T-helper 1 cell (primary cell): Measurements from ENCODE around the gene ZNF862.
A peak's percentile ranks its signal among the peaks of the same experiment; 100 is the strongest.

Experiments used
- DNase-seq, 5 donors: peaks; one replicate each; pipeline ENCODE4 v3.0.0-alpha.2; 2012 to 2020

The ZNF862 gene

GRCh38 chr7:149811831-149812490 lies 26.2 kb upstream of the ZNF862 start:
- DNase-seq: no peak

GRCh38 chr7:149813254-149814035 lies 24.7 kb upstream of the ZNF862 start:
- DNase-seq: no peak

GRCh38 chr7:149814494-149814893 lies 23.7 kb upstream of the ZNF862 start:
- DNase-seq: no peak

- no peak for DNase-seq
Observed at GRCh38 chr7:149815121-149815520, 23.1 kb upstream of the ZNF862 start.

- DNase-seq: no peak
Observed at GRCh38 chr7:149815661-149816266, 22.4 kb upstream of the ZNF862 start.

- DNase-seq: no peak
Observed at GRCh38 chr7:149816267-149816751, 21.9 kb upstream of the ZNF862 start.

GRCh38 chr7:149816794-149817193 lies 21.4 kb upstream of the ZNF862 start:
- DNase-seq: no peak

- peak in 1 of 5 donors; percentile 4 for DNase-seq
Observed at GRCh38 chr7:149817301-149817771, 20.8 kb upstream of the ZNF862 start.

GRCh38 chr7:149817836-149818535 lies 20.2 kb upstream of the ZNF862 start:
- no peak for DNase-seq

- DNase-seq: no peak
Observed at GRCh38 chr7:149818536-149818840, 19.7 kb upstream of the ZNF862 start.

- no peak for DNase-seq
Observed at GRCh38 chr7:149819141-149819960, 18.8 kb upstream of the ZNF862 start.

- no peak for DNase-seq
Observed at GRCh38 chr7:149819961-149820340, 18.2 kb upstream of the ZNF862 start.

- DNase-seq: no peak
Observed at GRCh38 chr7:149820622-149821190, 17.5 kb upstream of the ZNF862 start.

- DNase-seq: no peak
Observed at GRCh38 chr7:149821191-149822148, 16.7 kb upstream of the ZNF862 start.

- DNase-seq: no peak
Observed at GRCh38 chr7:149822353-149822943, 15.7 kb upstream of the ZNF862 start.

GRCh38 chr7:149823191-149823630 lies 15.0 kb upstream of the ZNF862 start:
- no peak for DNase-seq

GRCh38 chr7:149823631-149824199 lies 14.5 kb upstream of the ZNF862 start:
- no peak for DNase-seq

GRCh38 chr7:149824301-149824741 lies 13.9 kb upstream of the ZNF862 start:
- no peak for DNase-seq

GRCh38 chr7:149824748-149825566 lies 13.2 kb upstream of the ZNF862 start:
- DNase-seq: no peak
